K562 (cell line): ENCODE data around the gene LRRC71. TPM values are rescaled to one million over a fixed set of nuclear protein-coding genes. Genes with fewer than 3 reads are reported as not detected.
A peak's percentile ranks its signal among the peaks of the same experiment; 100 is the strongest.

Experiments
- CHD4 ChIP-seq: fragments of 200-600 bp; sonication (generic); IDR thresholded peaks from 3 replicates; pipeline ENCODE4 v1.6.1; 2012; ENCODE audit warnings: low read depth, mild to moderate bottlenecking, mixed read lengths, low read length, inconsistent platforms; ENCODE audit not compliant: insufficient read depth, insufficient replicate concordance, poor library complexity, severe bottlenecking
- CUX1 ChIP-seq: fragments of 200-800 bp; sonication (Bioruptor generic); IDR thresholded peaks from 2 replicates; pipeline ENCODE4 v1.6.1; 2016; ENCODE audit warnings: missing genetic modification characterization, missing compliant biosample characterization
- HDGF ChIP-seq: fragments of 450-650 bp; IDR thresholded peaks from 2 replicates; pipeline ENCODE4 v1.6.1; 2016
- NCOA4 ChIP-seq: fragments of 450-650 bp; IDR thresholded peaks from 2 replicates; pipeline ENCODE4 v1.6.1; 2018; ENCODE audit warnings: mild to moderate bottlenecking; ENCODE audit not compliant: partially characterized antibody
- TAF9B ChIP-seq: fragments of 450-650 bp; IDR thresholded peaks from 2 replicates; pipeline ENCODE4 v1.6.1; 2018; ENCODE audit warnings: mild to moderate bottlenecking; ENCODE audit not compliant: partially characterized antibody
- TRIM24 ChIP-seq, 2 experiments: fragments of 450-650 bp; IDR thresholded peaks; 2 replicates each; pipeline ENCODE4 v1.6.1; 2016
- TRIM25 ChIP-seq: fragments of 450-650 bp; IDR thresholded peaks from 2 replicates; pipeline ENCODE4 v1.7.0; 2016; ENCODE audit warnings: borderline replicate concordance
- ZBTB26 ChIP-seq: fragments of 450-650 bp; formaldehyde crosslinking; IDR thresholded peaks from 2 replicates; pipeline ENCODE4 v1.4.0; 2022; ENCODE audit warnings: missing genetic modification characterization
- ZBTB9 ChIP-seq: fragments of 450-650 bp; formaldehyde crosslinking; IDR thresholded peaks from 2 replicates; pipeline ENCODE4 v1.4.0; 2020; ENCODE audit warnings: mild to moderate bottlenecking, moderate library complexity
- ZFX ChIP-seq: sonication (generic); formaldehyde crosslinking; IDR thresholded peaks from 2 replicates; pipeline ENCODE4 v1.8.0; 2022; ENCODE audit warnings: mild to moderate bottlenecking, missing genetic modification reagents, moderate library complexity
- ZNF217 ChIP-seq: sonication (generic); formaldehyde crosslinking; IDR thresholded peaks from 2 replicates; pipeline ENCODE4 v1.8.0; 2022; ENCODE audit warnings: mild to moderate bottlenecking, missing genetic modification reagents
- ZNF518B ChIP-seq: fragments of 250-450 bp; sonication (Bioruptor Pico); IDR thresholded peaks from 2 replicates; pipeline ENCODE4 v1.5.0; 2021; ENCODE audit warnings: mild to moderate bottlenecking, moderate library complexity
- polyA plus RNA-seq, 8 experiments: library from polyadenylated mRNA; depleted of rRNA in 4 of 8; stranded (reverse) in 5 of 8; unstranded in 3 of 8; fragments of >200 nt; fragmentation: Nextera tagmentation in 2 of 8; fragmentation: Illumina TruSeq in 1 of 8; extraction: Ambion mirVana in 2 of 8; extraction: Trizol in 1 of 8; gene quantifications; 2 replicates each; pipeline versions ENCODE4 v1.2.1 to v1.2.3, GENCODE V29; 2011 to 2014; ENCODE audit warnings: inconsistent platforms in 1 of 8, missing spikeins in 1 of 8
- total RNA-seq, 7 experiments: library from RNA; depleted of rRNA in 6 of 7; stranded (reverse); fragments of >200 nt in 6 of 7; fragmentation: Illumina TruSeq in 2 of 7; extraction: Trizol in 2 of 7; gene quantifications; 2 replicates each; pipeline versions ENCODE4 v1.2.1 to v1.2.3, GENCODE V29; 2011 to 2021; ENCODE audit warnings: low replicate concordance in 1 of 7

The LRRC71 gene
- total and polyA plus RNA-seq, 9 of the 15 experiments (the other 6 are each of a cell fraction or from before 2014, with no cell fraction given) = 0.06 to 1.2 (median 0.51) TPM; not detected in 1

DNA sequence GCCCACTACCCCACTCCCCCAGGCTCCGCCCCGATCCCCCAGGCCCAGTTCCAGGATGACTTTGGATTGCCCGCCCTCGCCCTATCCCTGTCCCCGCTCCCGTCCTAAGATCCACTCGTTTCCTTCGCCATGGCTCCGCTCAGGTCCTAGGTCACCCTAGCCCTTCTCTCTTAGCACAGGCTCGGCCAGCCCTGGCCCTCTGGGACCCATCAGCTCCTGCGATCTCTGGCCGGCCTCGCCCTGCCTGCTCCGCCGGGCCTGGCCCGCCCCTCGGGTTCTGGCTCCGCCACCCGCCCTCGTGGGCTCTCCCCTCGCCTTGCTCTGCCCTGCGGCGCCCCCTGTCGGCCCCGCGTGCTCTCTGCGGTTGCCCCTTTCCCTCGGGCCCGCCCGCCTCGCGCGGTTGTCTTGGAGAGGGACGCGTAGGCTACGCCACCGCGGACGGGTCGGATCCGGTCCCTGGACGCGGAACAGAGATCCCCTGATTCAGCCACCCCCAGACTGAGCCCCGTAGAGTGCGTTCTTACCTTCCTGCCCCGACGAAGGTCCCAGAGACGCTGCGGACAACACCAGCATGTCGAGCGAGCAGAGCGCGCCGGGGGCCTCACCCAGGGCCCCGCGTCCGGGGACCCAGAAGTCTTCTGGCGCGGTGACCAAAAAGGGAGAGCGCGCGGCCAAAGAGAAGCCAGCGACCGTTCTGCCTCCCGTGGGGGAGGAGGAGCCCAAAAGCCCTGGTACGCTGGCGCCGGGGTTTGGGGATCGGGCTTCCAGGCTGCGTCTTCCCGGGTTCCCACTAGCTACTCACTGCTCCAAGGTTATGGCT is at the start of gene LRRC71 (continued):
- no peak for TF ChIP-seq CHD4
- no peak for TF ChIP-seq ZNF217 (CRISPR knock-in tag)
- peak; percentile 46 for TF ChIP-seq ZFX (CRISPR knock-in tag)
- no peak for TF ChIP-seq TRIM24 (IDR thresholded peaks at IDR 0.05)
- no peak for TF ChIP-seq TRIM25
- no peak for TF ChIP-seq TAF9B
- no peak for TF ChIP-seq CUX1 (CRISPR knock-in tag)
- 0 out of 2 replicates have a peak, but pooled peaks have one; percentile 46 for TF ChIP-seq HDGF
- TF ChIP-seq ZNF518B (CRISPR knock-in tag) = no peak
- TF ChIP-seq ZBTB26 (CRISPR knock-in tag) = no peak
- no peak for TF ChIP-seq NCOA4
- TF ChIP-seq ZBTB9 (CRISPR knock-in tag) = no peak; the same call in 1 of the 2 replicates
